ENCODE results near the gene UGT8.

The UGT8 gene

DNA sequence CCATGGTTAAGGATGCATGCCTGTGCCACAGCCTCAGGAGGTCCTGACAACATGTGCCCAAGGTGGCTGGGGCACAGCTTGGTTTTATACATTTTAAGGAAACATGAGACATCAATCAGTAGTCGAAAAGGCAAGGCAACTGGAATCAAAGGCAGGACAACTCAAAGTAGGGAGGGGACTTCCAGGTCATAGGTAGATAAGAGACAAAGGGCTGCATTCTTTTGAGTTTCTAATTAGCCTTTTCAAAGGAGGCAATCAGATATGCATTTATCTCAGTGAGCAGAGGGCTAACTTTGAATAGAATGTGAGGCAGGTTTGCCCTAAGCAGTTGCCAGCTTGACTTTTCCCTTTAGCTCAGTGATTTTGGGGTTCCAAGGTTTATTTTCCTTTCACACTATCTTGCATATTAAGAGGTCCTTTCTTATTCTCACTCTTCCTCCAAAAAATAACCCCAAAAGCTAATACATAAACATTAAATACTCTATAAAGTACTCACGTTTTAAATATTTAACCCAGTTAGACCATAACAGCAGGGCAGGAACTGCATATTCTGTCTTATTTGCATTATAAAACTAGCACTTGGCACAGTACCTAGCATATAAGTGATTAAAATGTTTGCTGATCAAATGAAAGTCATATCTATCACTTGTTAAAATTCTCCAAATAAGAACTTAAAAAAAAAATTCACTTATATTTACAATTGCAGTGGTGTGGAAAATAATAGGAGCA lies 36.3 kb upstream of the UGT8 start:
- DNase-seq (ENCODE audit: low read depth in 1 of 2, low spot score in 1 of 2): no peak
- H3K27ac ChIP-seq (replicated peaks): no peak overlapping the region
- H3K4me3 ChIP-seq (replicated peaks; ENCODE audit: insufficient read depth, low read length): no peak overlapping the region
- H3K27me3 ChIP-seq (ENCODE audit: insufficient read depth, poor library complexity, severe bottlenecking): no peaks in the 10 kb centered on the region
- TF ChIP-seq, protein P1, sequence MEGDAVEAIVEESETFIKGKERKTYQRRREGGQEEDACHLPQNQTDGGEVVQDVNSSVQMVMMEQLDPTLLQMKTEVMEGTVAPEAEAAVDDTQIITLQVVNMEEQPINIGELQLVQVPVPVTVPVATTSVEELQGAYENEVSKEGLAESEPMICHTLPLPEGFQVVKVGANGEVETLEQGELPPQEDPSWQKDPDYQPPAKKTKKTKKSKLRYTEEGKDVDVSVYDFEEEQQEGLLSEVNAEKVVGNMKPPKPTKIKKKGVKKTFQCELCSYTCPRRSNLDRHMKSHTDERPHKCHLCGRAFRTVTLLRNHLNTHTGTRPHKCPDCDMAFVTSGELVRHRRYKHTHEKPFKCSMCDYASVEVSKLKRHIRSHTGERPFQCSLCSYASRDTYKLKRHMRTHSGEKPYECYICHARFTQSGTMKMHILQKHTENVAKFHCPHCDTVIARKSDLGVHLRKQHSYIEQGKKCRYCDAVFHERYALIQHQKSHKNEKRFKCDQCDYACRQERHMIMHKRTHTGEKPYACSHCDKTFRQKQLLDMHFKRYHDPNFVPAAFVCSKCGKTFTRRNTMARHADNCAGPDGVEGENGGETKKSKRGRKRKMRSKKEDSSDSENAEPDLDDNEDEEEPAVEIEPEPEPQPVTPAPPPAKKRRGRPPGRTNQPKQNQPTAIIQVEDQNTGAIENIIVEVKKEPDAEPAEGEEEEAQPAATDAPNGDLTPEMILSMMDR (IDR thresholded peaks at IDR 0.05; ENCODE audit: insufficient read depth, low read length): no peak

DNA sequence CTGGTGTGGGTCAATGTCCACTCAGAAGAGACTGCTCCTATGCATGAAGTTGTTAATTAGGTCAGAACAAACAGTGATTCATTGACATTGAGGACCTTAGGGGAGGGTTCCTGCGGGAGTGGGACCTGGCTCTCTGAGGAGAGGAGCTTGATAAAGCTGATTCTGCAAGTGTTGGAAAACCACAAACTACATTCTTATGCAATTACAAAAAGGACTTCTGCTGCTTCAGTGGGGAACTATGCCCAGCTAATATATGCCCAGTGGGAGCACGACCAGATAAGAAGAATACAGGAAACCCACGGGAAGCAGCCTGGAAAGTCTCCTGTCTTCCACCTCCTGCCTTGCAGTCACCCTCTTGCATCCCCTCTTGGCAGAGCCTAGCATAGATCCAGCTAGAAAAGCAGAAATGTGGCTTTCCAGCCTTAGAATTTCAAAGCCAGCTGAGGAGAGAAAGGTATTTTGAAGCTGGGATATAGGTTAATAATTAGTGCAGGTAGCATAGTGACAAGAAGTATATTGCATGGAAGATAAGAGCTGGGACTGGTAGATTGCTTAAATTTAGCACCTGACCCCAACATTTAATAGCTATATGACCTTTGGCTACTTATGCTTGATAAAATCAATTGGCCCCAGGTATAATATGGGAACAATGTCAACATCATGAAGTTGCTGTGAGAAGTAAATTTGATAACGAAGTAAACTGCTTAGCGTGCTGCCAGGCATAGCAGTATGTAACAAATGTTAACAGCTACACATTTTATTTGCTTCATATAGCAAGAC lies 34.9 kb upstream of the UGT8 start:
- TF ChIP-seq SPI1 (IDR thresholded peaks at IDR 0.05; ENCODE audit: borderline replicate concordance, low read depth) (no peak), REST (IDR thresholded peaks at IDR 0.05; ENCODE audit: insufficient replicate concordance, low read depth) (no peak)
- TF ChIP-seq, protein P1 (IDR thresholded peaks at IDR 0.05; ENCODE audit: insufficient read depth, low read length): no peak
- Histone ChIP-seq H3K27ac (replicated peaks) (no peak overlapping the region), H3K27me3 (ENCODE audit: insufficient read depth, poor library complexity, severe bottlenecking) (no peaks in the 10 kb centered on the region), H3K4me3 (replicated peaks; ENCODE audit: insufficient read depth, low read length) (no peak overlapping the region)
- no peak for DNase-seq (ENCODE audit: low read depth in 1 of 2, low spot score in 1 of 2)

DNA sequence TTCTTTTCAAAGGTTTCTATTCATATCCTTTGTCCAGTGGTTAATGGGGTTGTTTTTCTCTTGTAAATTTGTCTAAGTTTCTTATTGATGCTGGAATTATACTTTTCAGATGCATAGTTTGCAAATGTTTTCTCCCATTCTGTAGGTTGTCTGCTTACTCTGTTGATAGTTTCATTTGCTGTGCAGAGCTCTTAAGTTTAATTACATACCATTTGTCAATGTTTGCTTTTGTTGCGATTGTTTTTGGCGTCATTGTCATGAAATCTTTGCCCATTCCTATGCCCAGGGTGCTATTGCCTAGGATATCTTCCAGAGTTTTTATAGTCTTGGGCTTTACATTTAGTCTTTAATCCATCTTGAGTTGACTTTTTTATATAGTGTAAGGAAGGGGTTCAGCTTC lies 21.2 kb upstream of the UGT8 start:
- Histone ChIP-seq H3K4me3 (replicated peaks; ENCODE audit: insufficient read depth, low read length) (no peak overlapping the region), H3K27me3 (ENCODE audit: insufficient read depth, poor library complexity, severe bottlenecking) (no peaks in the 10 kb centered on the region), H3K27ac (replicated peaks) (no peak overlapping the region)
- TF ChIP-seq, protein P1 (IDR thresholded peaks at IDR 0.05; ENCODE audit: insufficient read depth, low read length): no peak
- TF ChIP-seq REST (IDR thresholded peaks at IDR 0.05; ENCODE audit: insufficient replicate concordance, low read depth): no peak
- TF ChIP-seq POLR2AphosphoS5 (IDR thresholded peaks at IDR 0.05; ENCODE audit: low read depth): no peak
- no peak for DNase-seq (ENCODE audit: low read depth in 1 of 2, low spot score in 1 of 2)

- DNase-seq (ENCODE audit: low read depth in 1 of 2, low spot score in 1 of 2): no peak
- TF ChIP-seq SPI1 (IDR thresholded peaks at IDR 0.05; ENCODE audit: borderline replicate concordance, low read depth) (no peak), GABPA (IDR thresholded peaks at IDR 0.05; ENCODE audit: low read depth) (no peak), POLR2AphosphoS5 (IDR thresholded peaks at IDR 0.05; ENCODE audit: low read depth) (no peak), REST (IDR thresholded peaks at IDR 0.05; ENCODE audit: insufficient replicate concordance, low read depth) (no peak)
- TF ChIP-seq, protein P1 (IDR thresholded peaks at IDR 0.05; ENCODE audit: insufficient read depth, low read length): no peak
- Histone ChIP-seq H3K4me3 (replicated peaks; ENCODE audit: insufficient read depth, low read length) (no peak overlapping the region), H3K27ac (replicated peaks) (no peak overlapping the region), H3K27me3 (ENCODE audit: insufficient read depth, poor library complexity, severe bottlenecking) (no peaks in the 10 kb centered on the region)
Measured at GRCh38 chr4:114582621-114583020, 16.0 kb upstream of the UGT8 start.

All from HL-60 (cell line).